SK-N-DZ (cell line): ENCODE measurements around the gene LRCH3.

Experiments used
- DNase-seq: peaks from one replicate; pipeline ENCODE4 v3.0.0-alpha.2; 2015; ENCODE audit warnings: low spot score

Gene LRCH3

GRCh38 chr3:197791892-197792647, 1.0 kb downstream of the LRCH3 start:
- DNase-seq = peak; percentile 36

- no peak for DNase-seq
Measured at GRCh38 chr3:197793247-197793646, 2.2 kb downstream of the LRCH3 start.

GRCh38 chr3:197794115-197794514, 3.1 kb downstream of the LRCH3 start:
- no peak for DNase-seq

- DNase-seq = no peak
Measured at GRCh38 chr3:197795200-197795599, 4.1 kb downstream of the LRCH3 start.

- no peak for DNase-seq
Measured at GRCh38 chr3:197796087-197796486, 5.0 kb downstream of the LRCH3 start.

- DNase-seq = no peak
Measured at GRCh38 chr3:197798863-197799262, 7.8 kb downstream of the LRCH3 start.

- no peak for DNase-seq
Measured at GRCh38 chr3:197800379-197800778, 9.3 kb downstream of the LRCH3 start.

GRCh38 chr3:197801891-197802778, 11.1 kb downstream of the LRCH3 start:
- DNase-seq = no peak

GRCh38 chr3:197802779-197803459, 11.9 kb downstream of the LRCH3 start:
- DNase-seq = no peak

- no peak for DNase-seq
Measured at GRCh38 chr3:197804511-197804910, 13.5 kb downstream of the LRCH3 start.

GRCh38 chr3:197807969-197808587, 17.0 kb downstream of the LRCH3 start:
- DNase-seq = no peak

- no peak for DNase-seq
Measured at GRCh38 chr3:197809356-197810020, 18.4 kb downstream of the LRCH3 start.

- DNase-seq = no peak
Measured at GRCh38 chr3:197810901-197811300, 19.8 kb downstream of the LRCH3 start.

GRCh38 chr3:197811343-197811742, 20.3 kb downstream of the LRCH3 start:
- no peak for DNase-seq

- DNase-seq = no peak
Measured at GRCh38 chr3:197814372-197814771, 23.3 kb downstream of the LRCH3 start.

GRCh38 chr3:197820550-197821335, 29.7 kb downstream of the LRCH3 start:
- DNase-seq = no peak

- no peak for DNase-seq
Measured at GRCh38 chr3:197829397-197830045, 38.5 kb downstream of the LRCH3 start.

GRCh38 chr3:197830308-197830966, 39.4 kb downstream of the LRCH3 start:
- no peak for DNase-seq

GRCh38 chr3:197830967-197831313, 39.9 kb downstream of the LRCH3 start:
- DNase-seq = no peak
